ENCODE measurements around the gene SLC16A4.
"Not testable (repeated sequence)": the region's sequence is repeated elsewhere in the genome, so short reads cannot be mapped to it uniquely, and the experiment has no call there.

SLC16A4 gene

GRCh38 chr1:110390692-110391245 lies at the start of gene SLC16A4:
SLC16A4 (minus strand) TSS chr1:110391026; CDS start chr1:110389323, 1,703 bp downstream.
- DNase-seq (ENCODE audit: low read depth), result no peak

GRCh38 chr1:110439873-110440272 lies 49.0 kb upstream of the SLC16A4 start:
- not testable (repeated sequence) for DNase-seq (ENCODE audit: low read depth)

GRCh38 chr1:110438893-110439292 lies 48.1 kb upstream of the SLC16A4 start:
- DNase-seq (ENCODE audit: low read depth), result no peak

GRCh38 chr1:110437645-110438299 lies 46.9 kb upstream of the SLC16A4 start:
- DNase-seq (ENCODE audit: low read depth), result not testable (repeated sequence)

GRCh38 chr1:110436635-110437034 lies 45.8 kb upstream of the SLC16A4 start:
- DNase-seq (ENCODE audit: low read depth), result no peak

- no peak for DNase-seq (ENCODE audit: low read depth)
Measured at GRCh38 chr1:110434946-110435345, 44.1 kb upstream of the SLC16A4 start.

GRCh38 chr1:110433803-110434202 lies 43.0 kb upstream of the SLC16A4 start:
- DNase-seq (ENCODE audit: low read depth), result no peak

- DNase-seq (ENCODE audit: low read depth), result no peak
Measured at GRCh38 chr1:110433213-110433612, 42.4 kb upstream of the SLC16A4 start.

- no peak for DNase-seq (ENCODE audit: low read depth)
Measured at GRCh38 chr1:110430901-110431300, 40.1 kb upstream of the SLC16A4 start.

GRCh38 chr1:110430366-110430765 lies 39.5 kb upstream of the SLC16A4 start:
- no peak for DNase-seq (ENCODE audit: low read depth)

GRCh38 chr1:110428946-110429345 lies 38.1 kb upstream of the SLC16A4 start:
- no peak for DNase-seq (ENCODE audit: low read depth)

- no peak for DNase-seq (ENCODE audit: low read depth)
Measured at GRCh38 chr1:110426854-110427253, 36.0 kb upstream of the SLC16A4 start.

- no peak for DNase-seq (ENCODE audit: low read depth)
Measured at GRCh38 chr1:110425612-110426152, 34.9 kb upstream of the SLC16A4 start.

- DNase-seq (ENCODE audit: low read depth), result no peak
Measured at GRCh38 chr1:110424699-110425611, 34.1 kb upstream of the SLC16A4 start.

- DNase-seq (ENCODE audit: low read depth), result no peak
Measured at GRCh38 chr1:110420874-110421793, 30.3 kb upstream of the SLC16A4 start.

- no peak for DNase-seq (ENCODE audit: low read depth)
Measured at GRCh38 chr1:110420023-110420662, 29.3 kb upstream of the SLC16A4 start.

GRCh38 chr1:110418729-110419128 lies 27.9 kb upstream of the SLC16A4 start:
- DNase-seq (ENCODE audit: low read depth), result no peak

- not testable (repeated sequence) for DNase-seq (ENCODE audit: low read depth)
Measured at GRCh38 chr1:110413045-110413444, 22.2 kb upstream of the SLC16A4 start.

- DNase-seq (ENCODE audit: low read depth), result peak; percentile 45
Measured at GRCh38 chr1:110412576-110412975, 21.8 kb upstream of the SLC16A4 start.

- DNase-seq (ENCODE audit: low read depth), result no peak
Measured at GRCh38 chr1:110411173-110411735, 20.4 kb upstream of the SLC16A4 start.

GRCh38 chr1:110409316-110409715 lies 18.5 kb upstream of the SLC16A4 start:
- DNase-seq (ENCODE audit: low read depth), result no peak
